Measurements from ENCODE around the gene AXIN1. TPM values are rescaled to one million over a fixed set of nuclear protein-coding genes. Genes with fewer than 3 reads are reported as not detected.
A peak's percentile ranks its signal among the peaks of the same experiment; 100 is the strongest.

Gene AXIN1
- total RNA-seq, 1 experiment from 2014 or later, result 26.9 TPM

- DNase-seq (no peak), ATAC-seq (no peak)
- Histone ChIP-seq H3K27me3 (ENCODE audit: low read length) (no peaks in the 10 kb centered on the region), H3K9me2 (replicated peaks; ENCODE audit: low read length) (no peaks in the 10 kb centered on the region), H3K4me2 (ENCODE audit: low read length) (no peak overlapping the region), H3K4me3 (ENCODE audit: low read length) (no peak overlapping the region), H3K4me1 (ENCODE audit: insufficient read depth, low read length) (no peaks in the 10 kb centered on the region), H3K79me2 (ENCODE audit: low read length) (no peaks in the 10 kb centered on the region), H3F3A (ENCODE audit: low read length, unreplicated experiment) (no peaks in the 10 kb centered on the region), H3K36me3 (ENCODE audit: low read depth, low read length) (no peaks in the 10 kb centered on the region), H2AFZ (ENCODE audit: low read length) (no peak overlapping the region), H3K9ac (ENCODE audit: low read length) (no peak overlapping the region), H3K9me3 (ENCODE audit: low read length) (no peaks in the 10 kb centered on the region), H3K27ac (ENCODE audit: low read length) (no peak overlapping the region), H4K20me1 (ENCODE audit: low read length) (no peaks in the 10 kb centered on the region)
- POLR2A ChIA-PET (ENCODE audit: unreplicated experiment), result no interaction called here
- no peak for TF ChIP-seq EZH2 (IDR thresholded peaks at IDR 0.05; ENCODE audit: low read length, unreplicated experiment)
- no peak for TF ChIP-seq CTCF (conservative IDR thresholded peaks at IDR 0.05; ENCODE audit: low read depth, low read length)
- no TSS peak for BruUV-seq (replicated peaks)
- intact Hi-C loops (cut with micrococcal nuclease), result no loop called here
- CTCF ChIA-PET, result interaction anchor here (0.7 kb wide), 1 partner anchor 110 kb away, joined by 3 read pairs; no protein-coding TSS in a partner anchor
Observed at GRCh38 chr16:243348-243747, 109.2 kb downstream of the AXIN1 start.

GRCh38 chr16:242281-242680 lies 110.2 kb downstream of the AXIN1 start:
- H3K79me2 ChIP-seq (ENCODE audit: low read length), result no peaks in the 10 kb centered on the region
- H3K36me3 ChIP-seq (ENCODE audit: low read depth, low read length), result no peaks in the 10 kb centered on the region
- POLR2A ChIA-PET (ENCODE audit: unreplicated experiment), result interaction anchor here (0.6 kb wide), 1 partner anchor 12 kb away, joined by 19 read pairs; no protein-coding TSS in a partner anchor

GRCh38 chr16:240559-240958 lies 112.0 kb downstream of the AXIN1 start:
- intact Hi-C loops (cut with micrococcal nuclease), result no loop called here
- Histone ChIP-seq H3K27me3 (ENCODE audit: low read length) (no peaks in the 10 kb centered on the region), H3K27ac (ENCODE audit: low read length) (no peak overlapping the region), H3K36me3 (ENCODE audit: low read depth, low read length) (no peaks in the 10 kb centered on the region), H3K9ac (ENCODE audit: low read length) (no peak overlapping the region), H3K79me2 (ENCODE audit: low read length) (no peaks in the 10 kb centered on the region), H3K4me2 (ENCODE audit: low read length) (no peak overlapping the region), H3K4me3 (ENCODE audit: low read length) (no peak overlapping the region), H3K9me3 (ENCODE audit: low read length) (no peaks in the 10 kb centered on the region), H2AFZ (ENCODE audit: low read length) (no peak overlapping the region), H3F3A (ENCODE audit: low read length, unreplicated experiment) (no peaks in the 10 kb centered on the region), H3K9me2 (replicated peaks; ENCODE audit: low read length) (no peaks in the 10 kb centered on the region), H4K20me1 (ENCODE audit: low read length) (no peaks in the 10 kb centered on the region), H3K4me1 (ENCODE audit: insufficient read depth, low read length) (no peaks in the 10 kb centered on the region)
- ChIA-PET CTCF (no interaction called here), POLR2A (ENCODE audit: unreplicated experiment) (no interaction called here)
- no TSS peak for BruUV-seq (replicated peaks)
- DNase-seq (no peak), ATAC-seq (no peak)
- no peak for TF ChIP-seq EZH2phosphoT487 (IDR thresholded peaks at IDR 0.05; ENCODE audit: borderline replicate concordance, low read length)
- no peak for TF ChIP-seq EZH2 (IDR thresholded peaks at IDR 0.05; ENCODE audit: low read length, unreplicated experiment)
- TF ChIP-seq CTCF (conservative IDR thresholded peaks at IDR 0.05; ENCODE audit: low read depth, low read length), result no peak

More at GRCh38 chr16:242281-242680, 110.2 kb downstream of the AXIN1 start:
- Histone ChIP-seq H3K27ac (ENCODE audit: low read length) (no peak overlapping the region), H3K4me1 (ENCODE audit: insufficient read depth, low read length) (no peaks in the 10 kb centered on the region), H2AFZ (ENCODE audit: low read length) (no peak overlapping the region), H3K9me2 (replicated peaks; ENCODE audit: low read length) (no peaks in the 10 kb centered on the region), H3K4me3 (ENCODE audit: low read length) (no peak overlapping the region), H3F3A (ENCODE audit: low read length, unreplicated experiment) (no peaks in the 10 kb centered on the region), H3K4me2 (ENCODE audit: low read length) (no peak overlapping the region), H3K27me3 (ENCODE audit: low read length) (no peaks in the 10 kb centered on the region), H3K9me3 (ENCODE audit: low read length) (no peaks in the 10 kb centered on the region), H3K9ac (ENCODE audit: low read length) (no peak overlapping the region), H4K20me1 (ENCODE audit: low read length) (no peaks in the 10 kb centered on the region)
- CTCF ChIA-PET, result interaction anchor here (0.7 kb wide), 1 partner anchor 111 kb away, joined by 6 read pairs; no protein-coding TSS in a partner anchor
- intact Hi-C loops (cut with micrococcal nuclease), result no loop called here
- TF ChIP-seq EZH2phosphoT487 (IDR thresholded peaks at IDR 0.05; ENCODE audit: borderline replicate concordance, low read length) (no peak), EZH2 (IDR thresholded peaks at IDR 0.05; ENCODE audit: low read length, unreplicated experiment) (no peak), CTCF (conservative IDR thresholded peaks at IDR 0.05; ENCODE audit: low read depth, low read length) (no peak)
- BruUV-seq (replicated peaks), result no TSS peak
- no peak for DNase-seq
- 0 out of 2 replicates have a peak, but pooled peaks have one; percentile 15 for ATAC-seq

Data from PC-3 (cell line).